ENCODE measurements around the gene FIGNL1. TPM values are rescaled to one million over a fixed set of nuclear protein-coding genes. Genes with fewer than 3 reads are reported as not detected.

The FIGNL1 gene
- total RNA-seq, 1 experiment from 2014 or later, result 6.4 TPM

- TF ChIP-seq, protein P1, sequence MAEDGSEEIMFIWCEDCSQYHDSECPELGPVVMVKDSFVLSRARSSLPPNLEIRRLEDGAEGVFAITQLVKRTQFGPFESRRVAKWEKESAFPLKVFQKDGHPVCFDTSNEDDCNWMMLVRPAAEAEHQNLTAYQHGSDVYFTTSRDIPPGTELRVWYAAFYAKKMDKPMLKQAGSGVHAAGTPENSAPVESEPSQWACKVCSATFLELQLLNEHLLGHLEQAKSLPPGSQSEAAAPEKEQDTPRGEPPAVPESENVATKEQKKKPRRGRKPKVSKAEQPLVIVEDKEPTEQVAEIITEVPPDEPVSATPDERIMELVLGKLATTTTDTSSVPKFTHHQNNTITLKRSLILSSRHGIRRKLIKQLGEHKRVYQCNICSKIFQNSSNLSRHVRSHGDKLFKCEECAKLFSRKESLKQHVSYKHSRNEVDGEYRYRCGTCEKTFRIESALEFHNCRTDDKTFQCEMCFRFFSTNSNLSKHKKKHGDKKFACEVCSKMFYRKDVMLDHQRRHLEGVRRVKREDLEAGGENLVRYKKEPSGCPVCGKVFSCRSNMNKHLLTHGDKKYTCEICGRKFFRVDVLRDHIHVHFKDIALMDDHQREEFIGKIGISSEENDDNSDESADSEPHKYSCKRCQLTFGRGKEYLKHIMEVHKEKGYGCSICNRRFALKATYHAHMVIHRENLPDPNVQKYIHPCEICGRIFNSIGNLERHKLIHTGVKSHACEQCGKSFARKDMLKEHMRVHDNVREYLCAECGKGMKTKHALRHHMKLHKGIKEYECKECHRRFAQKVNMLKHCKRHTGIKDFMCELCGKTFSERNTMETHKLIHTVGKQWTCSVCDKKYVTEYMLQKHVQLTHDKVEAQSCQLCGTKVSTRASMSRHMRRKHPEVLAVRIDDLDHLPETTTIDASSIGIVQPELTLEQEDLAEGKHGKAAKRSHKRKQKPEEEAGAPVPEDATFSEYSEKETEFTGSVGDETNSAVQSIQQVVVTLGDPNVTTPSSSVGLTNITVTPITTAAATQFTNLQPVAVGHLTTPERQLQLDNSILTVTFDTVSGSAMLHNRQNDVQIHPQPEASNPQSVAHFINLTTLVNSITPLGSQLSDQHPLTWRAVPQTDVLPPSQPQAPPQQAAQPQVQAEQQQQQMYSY (CRISPR knock-in tag; IDR thresholded peaks at IDR 0.05), result no peak
- TF ChIP-seq CBFB (CRISPR knock-in tag; IDR thresholded peaks at IDR 0.05; ENCODE audit: low read depth) (no peak), MXD4 (CRISPR knock-in tag; IDR thresholded peaks at IDR 0.05; ENCODE audit: borderline replicate concordance) (no peak), FOXP1 (CRISPR knock-in tag; IDR thresholded peaks at IDR 0.05; ENCODE audit: borderline replicate concordance) (no peak), NR3C1 (CRISPR knock-in tag; conservative IDR thresholded peaks at IDR 0.05; ENCODE audit: low read depth) (no peak), RELA (CRISPR knock-in tag; IDR thresholded peaks at IDR 0.05; ENCODE audit: borderline replicate concordance) (no peak)
- TF ChIP-seq, protein P2, sequence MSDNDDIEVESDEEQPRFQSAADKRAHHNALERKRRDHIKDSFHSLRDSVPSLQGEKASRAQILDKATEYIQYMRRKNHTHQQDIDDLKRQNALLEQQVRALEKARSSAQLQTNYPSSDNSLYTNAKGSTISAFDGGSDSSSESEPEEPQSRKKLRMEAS (CRISPR knock-in tag; IDR thresholded peaks at IDR 0.05), result no peak
- TF ChIP-seq, protein P3, sequence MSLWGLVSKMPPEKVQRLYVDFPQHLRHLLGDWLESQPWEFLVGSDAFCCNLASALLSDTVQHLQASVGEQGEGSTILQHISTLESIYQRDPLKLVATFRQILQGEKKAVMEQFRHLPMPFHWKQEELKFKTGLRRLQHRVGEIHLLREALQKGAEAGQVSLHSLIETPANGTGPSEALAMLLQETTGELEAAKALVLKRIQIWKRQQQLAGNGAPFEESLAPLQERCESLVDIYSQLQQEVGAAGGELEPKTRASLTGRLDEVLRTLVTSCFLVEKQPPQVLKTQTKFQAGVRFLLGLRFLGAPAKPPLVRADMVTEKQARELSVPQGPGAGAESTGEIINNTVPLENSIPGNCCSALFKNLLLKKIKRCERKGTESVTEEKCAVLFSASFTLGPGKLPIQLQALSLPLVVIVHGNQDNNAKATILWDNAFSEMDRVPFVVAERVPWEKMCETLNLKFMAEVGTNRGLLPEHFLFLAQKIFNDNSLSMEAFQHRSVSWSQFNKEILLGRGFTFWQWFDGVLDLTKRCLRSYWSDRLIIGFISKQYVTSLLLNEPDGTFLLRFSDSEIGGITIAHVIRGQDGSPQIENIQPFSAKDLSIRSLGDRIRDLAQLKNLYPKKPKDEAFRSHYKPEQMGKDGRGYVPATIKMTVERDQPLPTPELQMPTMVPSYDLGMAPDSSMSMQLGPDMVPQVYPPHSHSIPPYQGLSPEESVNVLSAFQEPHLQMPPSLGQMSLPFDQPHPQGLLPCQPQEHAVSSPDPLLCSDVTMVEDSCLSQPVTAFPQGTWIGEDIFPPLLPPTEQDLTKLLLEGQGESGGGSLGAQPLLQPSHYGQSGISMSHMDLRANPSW (CRISPR knock-in tag; conservative IDR thresholded peaks at IDR 0.05; ENCODE audit: low read depth), result no peak
These were observed 26.9 kb upstream of the FIGNL1 start for GRCh38 chr7:50476953-50477625.

GRCh38 chr7:50475340-50475739, 25.2 kb upstream of the FIGNL1 start:
- Mint-ChIP-seq H3K4me1 (peaks cover 13% of the 10 kb centered on the region), H3K27ac (no peak overlapping the region), H3K4me3 (no peak overlapping the region), H3K36me3 (no peaks in the 10 kb centered on the region), H3K9me3 (no peaks in the 10 kb centered on the region), H3K27me3 (ENCODE audit: low read depth) (peaks cover 4% of the 10 kb centered on the region)
- DNase-seq (ENCODE audit: low spot score), result no peak
- ChIA-PET POLR2A (no interaction called here), CTCF (interaction anchor here (1.1 to 1.7 kb wide), 3 partner anchors 59 to 525 kb away, joined by 4 to 6 read pairs (median 4); no protein-coding TSS in a partner anchor)
- ATAC-seq, result no peak
- no peak for TF ChIP-seq NR2C2 (CRISPR knock-in tag; IDR thresholded peaks at IDR 0.05)
- no peak for TF ChIP-seq ZNF671 (CRISPR knock-in tag; IDR thresholded peaks at IDR 0.05)
- TF ChIP-seq ZNF281 (CRISPR knock-in tag; IDR thresholded peaks at IDR 0.05), result no peak
- no peak for TF ChIP-seq ERG (CRISPR knock-in tag; IDR thresholded peaks at IDR 0.05)
- no peak for TF ChIP-seq FOXP1 (CRISPR knock-in tag; IDR thresholded peaks at IDR 0.05; ENCODE audit: borderline replicate concordance)
- TF ChIP-seq ZNF396 (CRISPR knock-in tag; IDR thresholded peaks at IDR 0.05; ENCODE audit: borderline replicate concordance), result no peak
- TF ChIP-seq, protein P4, sequence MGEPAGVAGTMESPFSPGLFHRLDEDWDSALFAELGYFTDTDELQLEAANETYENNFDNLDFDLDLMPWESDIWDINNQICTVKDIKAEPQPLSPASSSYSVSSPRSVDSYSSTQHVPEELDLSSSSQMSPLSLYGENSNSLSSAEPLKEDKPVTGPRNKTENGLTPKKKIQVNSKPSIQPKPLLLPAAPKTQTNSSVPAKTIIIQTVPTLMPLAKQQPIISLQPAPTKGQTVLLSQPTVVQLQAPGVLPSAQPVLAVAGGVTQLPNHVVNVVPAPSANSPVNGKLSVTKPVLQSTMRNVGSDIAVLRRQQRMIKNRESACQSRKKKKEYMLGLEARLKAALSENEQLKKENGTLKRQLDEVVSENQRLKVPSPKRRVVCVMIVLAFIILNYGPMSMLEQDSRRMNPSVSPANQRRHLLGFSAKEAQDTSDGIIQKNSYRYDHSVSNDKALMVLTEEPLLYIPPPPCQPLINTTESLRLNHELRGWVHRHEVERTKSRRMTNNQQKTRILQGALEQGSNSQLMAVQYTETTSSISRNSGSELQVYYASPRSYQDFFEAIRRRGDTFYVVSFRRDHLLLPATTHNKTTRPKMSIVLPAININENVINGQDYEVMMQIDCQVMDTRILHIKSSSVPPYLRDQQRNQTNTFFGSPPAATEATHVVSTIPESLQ (CRISPR knock-in tag; IDR thresholded peaks at IDR 0.05), result no peak
- no peak for TF ChIP-seq ELF4 (CRISPR knock-in tag; IDR thresholded peaks at IDR 0.05; ENCODE audit: low read depth)
- no peak for TF ChIP-seq ZNF423 (CRISPR knock-in tag; IDR thresholded peaks at IDR 0.05)
- TF ChIP-seq OVOL2 (CRISPR knock-in tag; IDR thresholded peaks at IDR 0.05; ENCODE audit: borderline replicate concordance), result no peak

More at GRCh38 chr7:50476953-50477625, 26.9 kb upstream of the FIGNL1 start:
- ChIA-PET CTCF (no interaction called here), POLR2A (no interaction called here)
- peaks cover 4% of the 10 kb centered on the region for H3K27me3 Mint-ChIP-seq (ENCODE audit: low read depth)
- ATAC-seq (no peak), DNase-seq (ENCODE audit: low spot score) (no peak)
- no peaks in the 10 kb centered on the region for H3K36me3 Mint-ChIP-seq
- H3K4me1 Mint-ChIP-seq, result peaks cover 13% of the 10 kb centered on the region
- H3K4me3 Mint-ChIP-seq, result no peak overlapping the region
- H3K9me3 Mint-ChIP-seq, result no peaks in the 10 kb centered on the region
- H3K27ac Mint-ChIP-seq, result no peak overlapping the region

Data from WTC11 (cell line).